ENCODE data around the gene SLAMF7. TPM values are rescaled to one million over a fixed set of nuclear protein-coding genes. Genes with fewer than 3 reads are reported as not detected.

Gene SLAMF7
- total and polyA plus RNA-seq, 2 of the 8 experiments (the other 6 are each of a cell fraction or from before 2014, with no cell fraction given), result not detected

DNA sequence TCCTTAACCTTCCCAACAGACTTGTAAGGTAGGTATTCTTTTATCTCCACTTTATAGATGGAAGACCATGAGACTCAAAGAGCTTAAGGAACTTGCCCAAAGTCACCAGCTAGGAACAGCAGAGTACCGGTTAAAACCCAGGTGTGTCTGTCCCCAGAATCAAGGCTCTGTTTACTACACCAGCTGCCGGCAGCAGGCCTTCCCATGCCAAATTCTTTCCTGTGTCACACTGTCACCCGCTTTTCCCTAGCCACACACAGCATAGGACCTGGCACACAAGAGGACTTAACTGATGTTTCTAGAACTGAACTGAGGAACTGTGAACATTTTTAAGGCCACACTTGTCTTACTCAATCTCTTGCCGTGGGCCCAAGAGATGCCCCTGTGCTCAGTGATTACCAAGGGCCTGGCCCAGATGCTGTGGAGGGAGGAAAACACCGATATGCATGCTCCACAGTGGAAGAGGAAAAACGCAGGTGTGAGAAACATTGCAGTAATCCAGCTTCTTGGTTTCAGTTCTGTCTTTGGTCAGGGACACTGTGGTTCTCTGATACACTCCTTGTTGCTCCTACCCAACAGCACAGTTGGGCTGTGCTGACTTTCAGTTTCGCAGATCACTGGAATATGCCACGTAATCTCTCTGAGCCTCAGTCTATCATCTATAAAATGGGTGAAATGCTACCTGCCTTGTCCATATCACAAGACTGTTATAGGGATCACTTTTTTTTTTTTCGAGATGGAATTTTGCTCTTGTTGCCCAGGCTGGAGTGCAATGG lies 43.1 kb downstream of the SLAMF7 start:
- no peak overlapping the region for H4K91ac ChIP-seq (replicated peaks; ENCODE audit: insufficient read length, low read length)
- no peak overlapping the region for H2BK12ac ChIP-seq (ENCODE audit: low read depth, low read length)
- no peaks in the 10 kb centered on the region for H3K79me2 ChIP-seq (ENCODE audit: control insufficient read depth in 1 of 2, insufficient read depth in 2 of 2, low read length in 2 of 2)
- H3K79me1 ChIP-seq (ENCODE audit: low read depth, low read length), result no peaks in the 10 kb centered on the region
- TF ChIP-seq SRF (IDR thresholded peaks at IDR 0.05; ENCODE audit: low read depth, low read length) (no peak), CBX8 (IDR thresholded peaks at IDR 0.05; ENCODE audit: borderline replicate concordance, low read depth, low read length) (no peak), TAF7 (optimal IDR thresholded peaks at IDR 0.05; ENCODE audit: borderline replicate concordance, low read depth, low read length) (no peak), HDAC6 (IDR thresholded peaks at IDR 0.05; ENCODE audit: low read depth, low read length) (no peak)
- TF ChIP-seq, protein P1, sequence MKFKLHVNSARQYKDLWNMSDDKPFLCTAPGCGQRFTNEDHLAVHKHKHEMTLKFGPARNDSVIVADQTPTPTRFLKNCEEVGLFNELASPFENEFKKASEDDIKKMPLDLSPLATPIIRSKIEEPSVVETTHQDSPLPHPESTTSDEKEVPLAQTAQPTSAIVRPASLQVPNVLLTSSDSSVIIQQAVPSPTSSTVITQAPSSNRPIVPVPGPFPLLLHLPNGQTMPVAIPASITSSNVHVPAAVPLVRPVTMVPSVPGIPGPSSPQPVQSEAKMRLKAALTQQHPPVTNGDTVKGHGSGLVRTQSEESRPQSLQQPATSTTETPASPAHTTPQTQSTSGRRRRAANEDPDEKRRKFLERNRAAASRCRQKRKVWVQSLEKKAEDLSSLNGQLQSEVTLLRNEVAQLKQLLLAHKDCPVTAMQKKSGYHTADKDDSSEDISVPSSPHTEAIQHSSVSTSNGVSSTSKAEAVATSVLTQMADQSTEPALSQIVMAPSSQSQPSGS (IDR thresholded peaks at IDR 0.05; ENCODE audit: low read length), result no peak
- H3K18ac ChIP-seq (ENCODE audit: extremely low read depth, low read length), result no peak overlapping the region
- H2AFZ ChIP-seq (ENCODE audit: low read length), result no peak overlapping the region
- H3K4me2 ChIP-seq (ENCODE audit: insufficient read depth in 1 of 2, low read depth in 2 of 2, low read length in 2 of 2), result no peak overlapping the region
- peaks cover 3% of the 10 kb centered on the region in 2 experiments; a peak in 3 of 4 replicates for H3K9me3 ChIP-seq (ENCODE audit: insufficient read depth in 2 of 2, low read depth in 1 of 2, low read length in 1 of 2)
- H3K56ac ChIP-seq (replicated peaks; ENCODE audit: insufficient read length, low read depth, low read length), result no peak overlapping the region
- H2BK15ac ChIP-seq (ENCODE audit: low read length), result no peak overlapping the region
- no peaks in the 10 kb centered on the region for H3K36me3 ChIP-seq (ENCODE audit: control insufficient read depth in 2 of 4, insufficient read depth in 4 of 4, low read length in 3 of 4)
- no peaks in the 10 kb centered on the region for H4K20me1 ChIP-seq (replicated peaks in 1 of 2; ENCODE audit: control insufficient read depth in 1 of 2, insufficient read depth in 2 of 2, low read length in 2 of 2)
- no peak overlapping the region for H3K4me3 ChIP-seq (ENCODE audit: extremely low read depth in 1 of 4, insufficient read depth in 2 of 4, low read depth in 3 of 4, low read length in 4 of 4)
- H3K9ac ChIP-seq (replicated peaks in 1 of 4; ENCODE audit: extremely low read depth in 1 of 4, low read depth in 3 of 4, low read length in 3 of 4), result no peak overlapping the region
- H4K5ac ChIP-seq (ENCODE audit: insufficient read length, low read depth, low read length), result no peak overlapping the region
- H2AK5ac ChIP-seq (ENCODE audit: low read depth, low read length), result 0 out of 2 replicates have a peak overlapping the region, but pooled peaks have one; percentile 33
- no peak overlapping the region for H3K23ac ChIP-seq (ENCODE audit: insufficient read length)
- no peak overlapping the region for H3K4ac ChIP-seq (replicated peaks; ENCODE audit: insufficient read length, low read depth, low read length)
- H2BK20ac ChIP-seq (ENCODE audit: low read length), result no peak overlapping the region
- no peaks in the 10 kb centered on the region for H3K23me2 ChIP-seq (ENCODE audit: low read depth, low read length)
- POLR2A ChIA-PET (ENCODE audit: partially characterized antibody), result interaction anchor here (1.1 to 1.2 kb wide), 2 partner anchors 7 to 16 kb away, joined by 4 to 5 read pairs; no protein-coding TSS in a partner anchor
- no peak overlapping the region for H2BK120ac ChIP-seq (replicated peaks; ENCODE audit: low read depth, low read length)
- CTCF ChIA-PET (ENCODE audit: partially characterized antibody), result interaction anchor here (0.6 to 8.2 kb wide), 25 partner anchors 8 to 335 kb away, joined by 3 to 141 read pairs (median 12); partner anchors contain the start of genes ITLN2, LY9, NIT1 and PFDN2
- 89% methylated on average over 9 of the region's 9 CpGs; no CpG with 5 or more reads in 1 of the 2 experiments for WGBS, 2 experiments (ENCODE audit: extremely low coverage in 1 of 2, insufficient coverage in 1 of 2, insufficient read length in 1 of 2, insufficient replicate concordance in 2 of 2, low coverage in 1 of 2, low lambda C conversion rate in 2 of 2, missing lambda C conversion rate in 1 of 2)
- no peak for FAIRE-seq
- no peaks in the 10 kb centered on the region for H3K4me1 ChIP-seq (replicated peaks in 1 of 4; ENCODE audit: control insufficient read depth in 3 of 4, insufficient read depth in 4 of 4, low read length in 3 of 4)
- H4K8ac ChIP-seq (ENCODE audit: extremely low read depth, insufficient read depth, low read length), result no peak overlapping the region
- no peak for DNase-seq (ENCODE audit: low read depth in 1 of 2, low spot score in 2 of 2)
- no peak overlapping the region for H2BK5ac ChIP-seq (ENCODE audit: low read depth, low read length)
- H3K27ac ChIP-seq (ENCODE audit: low read depth, low read length), result no peak overlapping the region
- H3K14ac ChIP-seq (ENCODE audit: insufficient read length), result no peak overlapping the region
- H3K27me3 ChIP-seq (replicated peaks in 1 of 4; ENCODE audit: control insufficient read depth in 3 of 4, extremely low read depth in 1 of 4, insufficient read depth in 3 of 4, low read length in 3 of 4), result no peaks in the 10 kb centered on the region

Data from H1 (cell line).